Neural cell (in vitro differentiated cells): ENCODE results near the gene DYNC2H1. TPM values are rescaled to one million over a fixed set of nuclear protein-coding genes. Genes with fewer than 3 reads are reported as not detected.

Experiments used
- H2AFZ ChIP-seq: fragments of 200-600, 300-800 bp; sonication (generic), shearing (Covaris generic); 2 replicates; pipeline ENCODE4 v1.6.0; 2014; ENCODE audit warnings: low read depth, mild to moderate bottlenecking, antibody characterized with exemption, low read length, moderate library complexity
- H3F3A ChIP-seq: fragments of 200-600 bp; shearing (Covaris generic); 2 replicates; pipeline ENCODE4 v1.6.1; 2016; ENCODE audit warnings: mild to moderate bottlenecking, moderate library complexity, mixed read lengths, antibody characterized with exemption, low read length; ENCODE audit not compliant: insufficient read depth, poor library complexity, severe bottlenecking
- H3K27ac ChIP-seq: fragments of 200-600, 300-800 bp; sonication (generic), shearing (Covaris generic); 2 replicates; pipeline ENCODE4 v1.5.1; 2014; ENCODE audit warnings: mild to moderate bottlenecking, low read length, moderate library complexity
- H3K27me3 ChIP-seq: fragments of 300-800, 200-600 bp; sonication (generic), shearing (Covaris generic); 2 replicates; pipeline ENCODE4 v1.6.0; 2014; ENCODE audit warnings: mild to moderate bottlenecking, low read depth, low read length, moderate library complexity; ENCODE audit not compliant: insufficient read depth
- H3K36me3 ChIP-seq: fragments of 300-800, 200-600 bp; sonication (generic), shearing (Covaris generic); 2 replicates; pipeline ENCODE4 v1.5.1; 2014; ENCODE audit warnings: mild to moderate bottlenecking, antibody characterized with exemption, low read length, moderate library complexity; ENCODE audit not compliant: insufficient read depth
- H3K4me2 ChIP-seq: fragments of 300-800, 200-600 bp; sonication (generic), shearing (Covaris generic); 2 replicates; pipeline ENCODE4 v1.6.0; 2014; ENCODE audit warnings: mild to moderate bottlenecking, low read length
- H3K4me3 ChIP-seq: fragments of 300-800, 200-600 bp; sonication (generic), shearing (Covaris generic); 2 replicates; pipeline ENCODE4 v1.5.1; 2014; ENCODE audit warnings: mild to moderate bottlenecking, low read length, moderate library complexity
- H3K79me2 ChIP-seq: fragments of 200-600 bp; shearing (Covaris generic); replicated peaks from 2 replicates; pipeline ENCODE4 v1.6.0; 2014; ENCODE audit warnings: mild to moderate bottlenecking, low read length, moderate library complexity; ENCODE audit not compliant: insufficient read depth
- H3K9ac ChIP-seq: fragments of 300-800, 200-600 bp; sonication (generic), shearing (Covaris generic); 2 replicates; pipeline ENCODE4 v1.6.1; 2016; ENCODE audit warnings: mild to moderate bottlenecking, low read length, mixed read lengths
- H3K9me2 ChIP-seq: fragments of 200-600 bp; shearing (Covaris generic); 2 replicates; pipeline ENCODE4 v1.6.1; 2016; ENCODE audit warnings: mild to moderate bottlenecking, low read length, mixed read lengths; ENCODE audit not compliant: insufficient read depth
- H3K9me3 ChIP-seq: fragments of 200-600, 300-800 bp; sonication (generic), shearing (Covaris generic); 2 replicates; pipeline ENCODE4 v1.6.1; 2016; ENCODE audit warnings: mild to moderate bottlenecking, mixed run types, low read length, moderate library complexity, mixed read lengths
- H4K20me1 ChIP-seq: fragments of 200-600 bp; shearing (Covaris generic); 2 replicates; pipeline ENCODE4 v1.6.1; 2016; ENCODE audit warnings: mild to moderate bottlenecking, mixed run types; ENCODE audit not compliant: insufficient read depth
- CTCF ChIP-seq: fragments of 450-650 bp; IDR thresholded peaks from 2 replicates; pipeline ENCODE4 v1.5.1; 2014; ENCODE audit warnings: antibody characterized with exemption, mild to moderate bottlenecking, moderate library complexity; ENCODE audit not compliant: poor library complexity, severe bottlenecking
- EP300 ChIP-seq: fragments of 450-650 bp; conservative IDR thresholded peaks from 2 replicates; pipeline ENCODE4 v1.6.1; 2014; ENCODE audit warnings: antibody characterized with exemption, mild to moderate bottlenecking, moderate library complexity; ENCODE audit not compliant: poor library complexity, severe bottlenecking
- EZH2 ChIP-seq: fragments of 200-600, 300-800 bp; shearing (Covaris generic), sonication (generic); IDR thresholded peaks from 2 replicates; pipeline ENCODE4 v1.6.1; 2014; ENCODE audit warnings: antibody characterized with exemption, low read length, borderline replicate concordance, mild to moderate bottlenecking; ENCODE audit not compliant: insufficient read depth, poor library complexity, severe bottlenecking
- MXI1 ChIP-seq: fragments of 450-650 bp; conservative IDR thresholded peaks from 2 replicates; pipeline ENCODE4 v1.6.1; 2014; ENCODE audit warnings: antibody characterized with exemption, mild to moderate bottlenecking; ENCODE audit not compliant: poor library complexity, severe bottlenecking
- POLR2AphosphoS5 ChIP-seq: IDR thresholded peaks from 2 replicates; pipeline ENCODE4 v1.6.1; 2012
- RAD21 ChIP-seq: fragments of 450-650 bp; conservative IDR thresholded peaks from 2 replicates; pipeline ENCODE4 v1.6.1; 2014; ENCODE audit warnings: antibody characterized with exemption, mild to moderate bottlenecking, moderate library complexity
- REST ChIP-seq: IDR thresholded peaks from 2 replicates; pipeline ENCODE4 v1.6.1; 2012; ENCODE audit warnings: borderline replicate concordance
- SMC3 ChIP-seq: fragments of 450-650 bp; conservative IDR thresholded peaks from 2 replicates; pipeline ENCODE4 v1.6.1; 2014; ENCODE audit warnings: antibody characterized with exemption, mild to moderate bottlenecking, moderate library complexity; ENCODE audit not compliant: poor library complexity
- TAF1 ChIP-seq: IDR thresholded peaks from 2 replicates; pipeline ENCODE4 v1.6.1; 2012; ENCODE audit warnings: low read depth
- polyA plus RNA-seq: library from polyadenylated mRNA; depleted of rRNA; stranded (reverse); fragments of >200 nt; gene quantifications from 2 replicates; pipeline ENCODE4 v1.2.3, GENCODE V29; 2014

DYNC2H1 gene
- polyA plus RNA-seq, 1 donor from 2014 or later, result 14.1 TPM

GRCh38 chr11:103484545-103484944 lies 375.3 kb downstream of the DYNC2H1 start:
- Histone ChIP-seq H3K4me2 (no peak overlapping the region), H3K27me3 (no peaks in the 10 kb centered on the region), H2AFZ (no peak overlapping the region), H3K36me3 (no peaks in the 10 kb centered on the region), H4K20me1 (no peaks in the 10 kb centered on the region), H3K4me3 (no peak overlapping the region), H3F3A (no peaks in the 10 kb centered on the region), H3K79me2 (no peaks in the 10 kb centered on the region), H3K9me3 (no peaks in the 10 kb centered on the region), H3K27ac (no peak overlapping the region), H3K9ac (no peak overlapping the region), H3K9me2 (no peaks in the 10 kb centered on the region)
- TF ChIP-seq CTCF (no peak), EZH2 (no peak), POLR2AphosphoS5 (no peak), TAF1 (no peak), RAD21 (no peak), REST (no peak), SMC3 (no peak), EP300 (no peak), MXI1 (no peak)

- Histone ChIP-seq H3K9me3 (no peaks in the 10 kb centered on the region), H2AFZ (no peak overlapping the region), H3K27me3 (no peaks in the 10 kb centered on the region), H3K27ac (no peak overlapping the region), H3K4me3 (no peak overlapping the region), H4K20me1 (no peaks in the 10 kb centered on the region), H3K9me2 (no peaks in the 10 kb centered on the region), H3K9ac (no peak overlapping the region), H3K79me2 (no peaks in the 10 kb centered on the region), H3K36me3 (no peaks in the 10 kb centered on the region), H3F3A (no peaks in the 10 kb centered on the region), H3K4me2 (no peak overlapping the region)
- TF ChIP-seq EP300 (no peak), POLR2AphosphoS5 (no peak), CTCF (no peak), RAD21 (no peak), SMC3 (no peak), MXI1 (no peak), REST (no peak), EZH2 (no peak), TAF1 (no peak)
Measured at GRCh38 chr11:103486604-103487003, 377.4 kb downstream of the DYNC2H1 start.
